Nephron (organoid): ENCODE results near the gene UBAC1.

Experiments used
- H3K27ac Mint-ChIP-seq, 3 experiments: 2 replicates each; pipeline ENCODE4 v1.8.0; 2020; ENCODE audit warnings: mixed read lengths in 3 of 3, mild to moderate bottlenecking in 2 of 3, moderate library complexity in 1 of 3
- H3K27me3 Mint-ChIP-seq: 2 replicates; pipeline ENCODE4 v1.8.0; 2021; ENCODE audit warnings: low read depth, mild to moderate bottlenecking, moderate library complexity, mixed read lengths
- H3K36me3 Mint-ChIP-seq: 2 replicates; pipeline ENCODE4 v1.8.0; 2020; ENCODE audit warnings: low read depth, mixed read lengths
- H3K4me1 Mint-ChIP-seq: 2 replicates; pipeline ENCODE4 v1.8.0; 2020; ENCODE audit warnings: mixed read lengths
- H3K4me3 Mint-ChIP-seq, 3 experiments: 2 replicates each; pipeline ENCODE4 v1.8.0; 2020; ENCODE audit warnings: mild to moderate bottlenecking in 3 of 3, mixed read lengths in 3 of 3, moderate library complexity in 2 of 3
- H3K9me3 Mint-ChIP-seq: 2 replicates; pipeline ENCODE4 v1.8.0; 2020; ENCODE audit warnings: mixed read lengths
- CTCF ChIP-seq, 3 experiments: fragments of 200-600 bp; sonication (generic); IDR thresholded peaks; one replicate each; pipeline ENCODE4 v1.5.0; 2021; ENCODE audit warnings: antibody characterized with exemption in 3 of 3; ENCODE audit not compliant: unreplicated experiment in 3 of 3

UBAC1 gene

GRCh38 chr9:135903786-135904520, 57.2 kb downstream of the UBAC1 start:
- peak overlapping the region; percentile 28 to 71 (median 43) for H3K4me3 Mint-ChIP-seq
- peaks cover 36% of the 10 kb centered on the region for H3K4me1 Mint-ChIP-seq
- H3K9me3 Mint-ChIP-seq: peaks cover 30% of the 10 kb centered on the region
- peaks cover 4% of the 10 kb centered on the region for H3K27me3 Mint-ChIP-seq
- peaks cover 69% of the 10 kb centered on the region for H3K36me3 Mint-ChIP-seq
- TF ChIP-seq CTCF (IDR thresholded peaks at IDR 0.05; ENCODE audit: unreplicated experiment in 3 of 3): no peak
- no peak overlapping the region for H3K27ac Mint-ChIP-seq

GRCh38 chr9:135903358-135903656, 57.9 kb downstream of the UBAC1 start:
- peaks cover 69% of the 10 kb centered on the region for H3K36me3 Mint-ChIP-seq
- TF ChIP-seq CTCF (IDR thresholded peaks at IDR 0.05; ENCODE audit: unreplicated experiment in 3 of 3): no peak
- H3K4me1 Mint-ChIP-seq: peaks cover 30% of the 10 kb centered on the region

GRCh38 chr9:135902655-135903357, 58.4 kb downstream of the UBAC1 start:
- TF ChIP-seq CTCF (IDR thresholded peaks at IDR 0.05; ENCODE audit: unreplicated experiment in 3 of 3): no peak
- Mint-ChIP-seq H3K27ac (no peak overlapping the region), H3K36me3 (peaks cover 73% of the 10 kb centered on the region), H3K4me1 (peaks cover 29% of the 10 kb centered on the region), H3K4me3 (peak overlapping the region in 2 of 3 experiments; percentile 40 to 71), H3K27me3 (peaks cover 4% of the 10 kb centered on the region), H3K9me3 (peaks cover 33% of the 10 kb centered on the region)

More at GRCh38 chr9:135903358-135903656, 57.9 kb downstream of the UBAC1 start:
- Mint-ChIP-seq H3K4me3 (peak overlapping the region; percentile 40 to 71 (median 43)), H3K27me3 (peaks cover 4% of the 10 kb centered on the region), H3K27ac (no peak overlapping the region), H3K9me3 (peaks cover 29% of the 10 kb centered on the region)

GRCh38 chr9:135901826-135902225, 59.3 kb downstream of the UBAC1 start:
- H3K27me3 Mint-ChIP-seq: peaks cover 4% of the 10 kb centered on the region
- no peak overlapping the region for H3K4me3 Mint-ChIP-seq
- H3K9me3 Mint-ChIP-seq: peaks cover 40% of the 10 kb centered on the region
- peaks cover 83% of the 10 kb centered on the region for H3K36me3 Mint-ChIP-seq
- H3K4me1 Mint-ChIP-seq: peaks cover 29% of the 10 kb centered on the region
- TF ChIP-seq CTCF (IDR thresholded peaks at IDR 0.05; ENCODE audit: unreplicated experiment in 3 of 3): no peak
- H3K27ac Mint-ChIP-seq: no peak overlapping the region

GRCh38 chr9:135901031-135901758, 60.0 kb downstream of the UBAC1 start:
- Mint-ChIP-seq H3K4me3 (no peak overlapping the region), H3K36me3 (peaks cover 89% of the 10 kb centered on the region), H3K9me3 (peaks cover 45% of the 10 kb centered on the region), H3K27ac (no peak overlapping the region), H3K27me3 (peaks cover 4% of the 10 kb centered on the region), H3K4me1 (peaks cover 28% of the 10 kb centered on the region)
- TF ChIP-seq CTCF (IDR thresholded peaks at IDR 0.05; ENCODE audit: unreplicated experiment in 3 of 3): no peak
